Pancreas (tissue), 10 donors: ENCODE measurements around the gene PUM2. TPM values are rescaled to one million over a fixed set of nuclear protein-coding genes. Genes with fewer than 3 reads are reported as not detected.

ENCODE experiments used
- ATAC-seq, 4 donors: fragments of 200-7000 bp; cut with Tn5 transposase; one replicate each; pipeline versions ENCODE4 v1.8.0 to v1.9.1; 2020; ENCODE audit warnings: mild to moderate bottlenecking in 4 of 4, moderate library complexity in 4 of 4
- DNase-seq, 6 donors: peaks; one replicate each; pipeline ENCODE4 v3.0.0-alpha.2; 2020
- FAIRE-seq: peaks from 2 replicates; lab custom pipeline; 2012; peaks lifted over from hg19 to GRCh38; lab: Jason Lieb, UNC
- H3K27ac ChIP-seq, 4 donors: fragments of 200-600 bp; sonication (generic); 1 replicate in 3 of 4; 2 replicates in 1 of 4; pipeline versions ENCODE4 v1.5.0 to v1.8.0; 2020
- H3K27me3 ChIP-seq, 4 donors: fragments of 200-600 bp; one replicate each; pipeline ENCODE4 v1.8.0; 2021
- H3K36me3 ChIP-seq, 3 donors: fragments of 200-600 bp; sonication (generic) in 1 of 3; one replicate each; pipeline versions ENCODE4 v1.5.0 to v1.8.0; 2020 to 2021
- H3K4me1 ChIP-seq, 3 donors: fragments of 200-600 bp; one replicate each; pipeline ENCODE4 v1.8.0; 2021
- H3K4me3 ChIP-seq, 4 donors: fragments of 200-600 bp; sonication (generic) in 2 of 4; one replicate each; pipeline versions ENCODE4 v1.5.0 to v1.8.0; 2020 to 2021
- H3K9me3 ChIP-seq, 4 donors: fragments of 200-600 bp; one replicate each; pipeline ENCODE4 v1.8.0; 2021
- WGBS, 2 donors: extraction: QIAGEN DNeasy Blood & Tissue Kit; methylation state at CpG; one replicate each; pipeline ENCODE4 v1.1.7; 2013; 5-methylcytosine and 5-hydroxymethylcytosine counted together
- intact Hi-C, 3 donors: fragments of 100-400 bp; cut with DNase I; formaldehyde crosslinking; loops; one replicate each; pipeline versions ENCODE4 v1.11.1 to v1.14.2; 2022
- polyA plus RNA-seq, 2 donors: library from polyadenylated mRNA; stranded (reverse); fragments of 200-250 nt; gene quantifications; one replicate each; pipeline ENCODE4 v1.2.3, GENCODE V29; 2013
- total RNA-seq, 6 donors: library from RNA; stranded (reverse); fragmentation: NEBNext Ultra II Directional in 4 of 6; extraction: Animal tissue kit (Norgen Biotek cat#: 25700) in 4 of 6; gene quantifications; one replicate each; pipeline versions ENCODE4 v1.2.1 to v1.2.4, GENCODE V29; 2021 to 2023
- TF ChIP-seq, protein P1 (sequence below), 4 donors: fragments of 200-600 bp; sonication (generic) in 3 of 4; IDR thresholded peaks; one replicate each; pipeline versions ENCODE4 v1.5.0 to v1.8.0; 2021; ENCODE audit warnings: antibody characterized with exemption in 4 of 4
- donor health status: healthy with polysubstance abuse.
- donor health status: DM: no; HTN: no; CAD: no; lungs with moderate emphysema.
- donor health status: DM: no; HTN: no; CAD: no.
- donor health status: control.
- donor health status: control.
- donor health status: Bipolar disorder and iron deficiency.
- donor health status: DM: yes; HTN: yes; CAD: no.
- donor health status: DM: no; HTN: no; CAD: no.
- donor health status: DM: no; HTN: no; CAD: no.
- donor health status: DM: yes; HTN: yes; CAD: no.

PUM2 gene
- total and polyA plus RNA-seq, 8 donors: 17.0 to 70.2 (median 40.8) TPM

DNA sequence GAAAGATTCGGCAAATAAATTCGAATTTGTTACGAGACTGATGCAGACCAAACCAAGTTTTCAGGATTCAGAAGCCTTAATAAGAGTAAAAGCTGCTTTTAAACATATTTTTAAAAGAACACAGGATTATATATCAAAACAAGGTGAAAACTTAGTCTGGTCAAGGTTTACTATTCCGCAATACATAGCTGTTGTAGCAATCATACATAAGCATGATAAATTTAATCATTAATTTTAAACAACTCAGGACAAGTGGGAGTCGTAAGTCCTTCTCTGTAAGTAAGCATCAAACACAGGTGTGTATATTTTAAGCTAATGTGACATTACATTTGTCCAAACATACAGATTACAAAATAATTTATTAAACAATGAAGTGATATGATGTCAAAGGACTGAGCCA, 57.7 kb downstream of the PUM2 start:
- WGBS, 2 donors: 91 to 95% methylated on average over 5 of the region's 5 CpGs
- Histone ChIP-seq H3K9me3 (no peaks in the 10 kb centered on the region), H3K4me3 (no peak overlapping the region), H3K36me3 (peaks cover 0 to under 1% (median 0%) of the 10 kb centered on the region in 3 donors), H3K4me1 (peaks cover 0 to 3% (median 0%) of the 10 kb centered on the region in 3 donors), H3K27ac (no peak overlapping the region), H3K27me3 (no peaks in the 10 kb centered on the region)
- ATAC-seq (no peak), DNase-seq (no peak), FAIRE-seq (no peak)
- intact Hi-C loops: no loop called here
- TF ChIP-seq, protein P1, sequence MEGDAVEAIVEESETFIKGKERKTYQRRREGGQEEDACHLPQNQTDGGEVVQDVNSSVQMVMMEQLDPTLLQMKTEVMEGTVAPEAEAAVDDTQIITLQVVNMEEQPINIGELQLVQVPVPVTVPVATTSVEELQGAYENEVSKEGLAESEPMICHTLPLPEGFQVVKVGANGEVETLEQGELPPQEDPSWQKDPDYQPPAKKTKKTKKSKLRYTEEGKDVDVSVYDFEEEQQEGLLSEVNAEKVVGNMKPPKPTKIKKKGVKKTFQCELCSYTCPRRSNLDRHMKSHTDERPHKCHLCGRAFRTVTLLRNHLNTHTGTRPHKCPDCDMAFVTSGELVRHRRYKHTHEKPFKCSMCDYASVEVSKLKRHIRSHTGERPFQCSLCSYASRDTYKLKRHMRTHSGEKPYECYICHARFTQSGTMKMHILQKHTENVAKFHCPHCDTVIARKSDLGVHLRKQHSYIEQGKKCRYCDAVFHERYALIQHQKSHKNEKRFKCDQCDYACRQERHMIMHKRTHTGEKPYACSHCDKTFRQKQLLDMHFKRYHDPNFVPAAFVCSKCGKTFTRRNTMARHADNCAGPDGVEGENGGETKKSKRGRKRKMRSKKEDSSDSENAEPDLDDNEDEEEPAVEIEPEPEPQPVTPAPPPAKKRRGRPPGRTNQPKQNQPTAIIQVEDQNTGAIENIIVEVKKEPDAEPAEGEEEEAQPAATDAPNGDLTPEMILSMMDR (IDR thresholded peaks at IDR 0.05): no peak

GRCh38 chr2:20291846-20292408, 58.7 kb downstream of the PUM2 start:
- no peaks in the 10 kb centered on the region for H3K27me3 ChIP-seq
- H3K4me3 ChIP-seq: no peak overlapping the region
- DNase-seq (no peak), ATAC-seq (peak in 3 of 4 donors; percentile 5 to 31 (median 11)), FAIRE-seq (no peak)
- WGBS, 2 donors: 94 to 95% methylated on average over 13 of the region's 13 CpGs
- no peaks in the 10 kb centered on the region for H3K36me3 ChIP-seq
- no peak overlapping the region for H3K27ac ChIP-seq
- TF ChIP-seq, protein P1 (IDR thresholded peaks at IDR 0.05): no peak
- intact Hi-C loops: no loop called here
- H3K4me1 ChIP-seq: peaks cover 0 to 3% (median 0%) of the 10 kb centered on the region in 3 donors
- H3K9me3 ChIP-seq: no peaks in the 10 kb centered on the region

- Histone ChIP-seq H3K9me3 (no peaks in the 10 kb centered on the region), H3K27ac (no peak overlapping the region), H3K4me3 (no peak overlapping the region), H3K27me3 (no peaks in the 10 kb centered on the region), H3K4me1 (peaks cover 0 to 3% (median 0%) of the 10 kb centered on the region in 3 donors), H3K36me3 (no peaks in the 10 kb centered on the region)
- TF ChIP-seq, protein P1 (IDR thresholded peaks at IDR 0.05): peak in 3 of 4 donors; percentile 32 to 47 (median 41)
- 74 to 80% methylated on average over 7 of the region's 7 CpGs for WGBS, 2 donors
- ATAC-seq (peak; percentile 87 to 99 (median 96)), DNase-seq (peak in 2 of 6 donors; percentile 34 to 46), FAIRE-seq (no peak)
- intact Hi-C loops: no loop called here
Observed at GRCh38 chr2:20291106-20291564, 59.5 kb downstream of the PUM2 start.

GRCh38 chr2:20288642-20289340, 61.9 kb downstream of the PUM2 start:
- no peaks in the 10 kb centered on the region for H3K36me3 ChIP-seq

More at GRCh38 chr2:20288642-20289340, 61.9 kb downstream of the PUM2 start:
- TF ChIP-seq, protein P1 (IDR thresholded peaks at IDR 0.05): no peak
- Histone ChIP-seq H3K4me3 (no peak overlapping the region), H3K27ac (no peak overlapping the region), H3K9me3 (no peaks in the 10 kb centered on the region), H3K27me3 (no peaks in the 10 kb centered on the region), H3K4me1 (peaks cover 0 to 3% (median 0%) of the 10 kb centered on the region in 3 donors)
- DNase-seq (no peak), ATAC-seq (no peak), FAIRE-seq (no peak)
- intact Hi-C loops: no loop called here
- WGBS, 2 donors: 80 to 87% methylated on average over 7 of the region's 7 CpGs
